Muscle of arm (tissue), 12 donors: ENCODE results near the gene NDUFS4. TPM values are rescaled to one million over a fixed set of nuclear protein-coding genes. Genes with fewer than 3 reads are reported as not detected.

Source experiments
- polyA plus RNA-seq, 12 donors: library from polyadenylated mRNA; unstranded; fragments of 120-200 nt; gene quantifications; one replicate each; pipeline ENCODE4 v1.2.1, GENCODE V29; 2013; ENCODE audit not compliant: insufficient read length in 12 of 12

Gene NDUFS4
- polyA plus RNA-seq, 12 donors = 73.7 to 148 (median 108) TPM; not detected in 1

Other genes starting within 250 kb of the NDUFS4 start
- gene FST, start 80.0 kb upstream of the NDUFS4 start, polyA plus RNA-seq = 100 to 1,000 TPM in 1 of 12 donors, 10 to 100 TPM in 11; 15.4 to 230 (median 39.5) TPM